Coronary artery (tissue), 2 donors: ENCODE measurements around the gene CALR3.
"Not testable (repeated sequence)": the region's sequence is repeated elsewhere in the genome, so short reads cannot be mapped to it uniquely, and the experiment has no call there.

ENCODE experiments used
- DNase-seq: peaks from one replicate; pipeline ENCODE4 v3.0.0-alpha.2; 2017; ENCODE audit warnings: low spot score
- H3K27ac ChIP-seq, 2 donors: fragments of 200-600 bp; sonication (generic); one replicate each; pipeline ENCODE4 v1.5.1; 2016 to 2019
- H3K4me3 ChIP-seq: fragments of 200-600 bp; sonication (generic); 2 replicates; pipeline ENCODE4 v1.5.1; 2016; ENCODE audit warnings: mild to moderate bottlenecking, moderate library complexity
- CTCF ChIP-seq: fragments of 200-600 bp; sonication (generic); IDR thresholded peaks from one replicate; pipeline ENCODE4 v1.5.1; 2019; ENCODE audit warnings: antibody characterized with exemption

CALR3 gene

GRCh38 chr19:16495982-16496612, at the start of gene CALR3, which contains the start of gene C19orf44:
Gene CALR3, minus strand, starts transcription at chr19:16496167. Its CDS starts 38 bp downstream, at chr19:16496129.
Gene C19orf44, plus strand, starts transcription at chr19:16496394. Its CDS starts 4,399 bp downstream, at chr19:16500793.
- peak; percentile 99 for DNase-seq
- Histone ChIP-seq H3K4me3 (peak within 1 kb of the TSS; percentile 94), H3K27ac (peak within 1 kb of the TSS; percentile 38 to 88)
- no peak for TF ChIP-seq CTCF

- DNase-seq, result no peak
- H3K27ac ChIP-seq, result no peak overlapping the region
- H3K4me3 ChIP-seq, result no peak overlapping the region
- TF ChIP-seq CTCF, result no peak
Measured at GRCh38 chr19:16544473-16545231, 48.7 kb upstream of the CALR3 start.

GRCh38 chr19:16543734-16544133, 47.8 kb upstream of the CALR3 start:
- DNase-seq, H3K27ac ChIP-seq, H3K4me3 ChIP-seq: not testable (repeated sequence)

GRCh38 chr19:16542910-16543472, 47.0 kb upstream of the CALR3 start:
- Histone ChIP-seq H3K4me3 (peak overlapping the region; percentile 90), H3K27ac (peak overlapping the region; percentile 80 to 89)
- TF ChIP-seq CTCF, result no peak
- DNase-seq, result no peak

GRCh38 chr19:16542045-16542909, 46.3 kb upstream of the CALR3 start, which contains the start of gene CHERP:
Gene CHERP, minus strand, starts transcription at chr19:16542437. Its CDS starts 59 bp downstream, at chr19:16542378.
- peak within 1 kb of the TSS; percentile 90 for H3K4me3 ChIP-seq
- peak within 1 kb of the TSS; percentile 80 to 89 for H3K27ac ChIP-seq
- peak; percentile 93 for DNase-seq
- TF ChIP-seq CTCF, result no peak

GRCh38 chr19:16541526-16542044, 45.6 kb upstream of the CALR3 start:
- TF ChIP-seq CTCF, result no peak
- Histone ChIP-seq H3K27ac (peak overlapping the region; percentile 80 to 89), H3K4me3 (peak overlapping the region; percentile 90)
- DNase-seq, result no peak
